H7 (cell line): ENCODE data around the gene FAR1. TPM values are rescaled to one million over a fixed set of nuclear protein-coding genes. Genes with fewer than 3 reads are reported as not detected.

Experiments used
- DNase-seq: peaks from one replicate; pipeline ENCODE4 v3.0.0; 2012
- H3K27me3 ChIP-seq: 2 replicates; pipeline ENCODE4 v1.6.0; 2011; ENCODE audit warnings: mild to moderate bottlenecking, low read length; ENCODE audit not compliant: control insufficient read depth, insufficient read depth
- H3K36me3 ChIP-seq: replicated peaks from 2 replicates; pipeline ENCODE4 v1.5.1; 2011; ENCODE audit warnings: low read length; ENCODE audit not compliant: control insufficient read depth, insufficient read depth
- H3K4me3 ChIP-seq: 2 replicates; pipeline ENCODE4 v1.5.1; 2011; ENCODE audit warnings: low read depth, mild to moderate bottlenecking, control low read depth, low read length, moderate library complexity; ENCODE audit not compliant: insufficient read depth
- total RNA-seq: library from RNA; depleted of rRNA; stranded (reverse); fragments of >200 nt; shearing (Covaris generic); gene quantifications from 2 replicates; pipeline ENCODE4 v1.2.3, GENCODE V29; 2014

The FAR1 gene
- total RNA-seq, 1 experiment from 2014 or later: 30.4 TPM

- Histone ChIP-seq H3K36me3 (no peaks in the 10 kb centered on the region), H3K4me3 (no peak overlapping the region), H3K27me3 (no peaks in the 10 kb centered on the region)
- no peak for DNase-seq
Observed at GRCh38 chr11:13682212-13682611, 13.7 kb downstream of the FAR1 start.

GRCh38 chr11:13685461-13686108 lies 17.1 kb downstream of the FAR1 start:
- Histone ChIP-seq H3K4me3 (no peak overlapping the region), H3K36me3 (no peaks in the 10 kb centered on the region), H3K27me3 (no peaks in the 10 kb centered on the region)
- DNase-seq: no peak

GRCh38 chr11:13686776-13687175 lies 18.3 kb downstream of the FAR1 start:
- Histone ChIP-seq H3K36me3 (no peaks in the 10 kb centered on the region), H3K4me3 (no peak overlapping the region), H3K27me3 (no peaks in the 10 kb centered on the region)
- DNase-seq: no peak

GRCh38 chr11:13687271-13687670 lies 18.8 kb downstream of the FAR1 start:
- H3K4me3 ChIP-seq: no peak overlapping the region
- no peak for DNase-seq
- H3K27me3 ChIP-seq: no peaks in the 10 kb centered on the region
- no peaks in the 10 kb centered on the region for H3K36me3 ChIP-seq

GRCh38 chr11:13691286-13691899 lies 22.9 kb downstream of the FAR1 start:
- no peak for DNase-seq
- no peaks in the 10 kb centered on the region; the same call in 1 of the 2 replicates for H3K36me3 ChIP-seq

GRCh38 chr11:13692172-13692571 lies 23.7 kb downstream of the FAR1 start:
- peaks cover 2% of the 10 kb centered on the region for H3K36me3 ChIP-seq
- H3K27me3 ChIP-seq: no peaks in the 10 kb centered on the region
- no peak for DNase-seq
- no peak overlapping the region for H3K4me3 ChIP-seq

More at GRCh38 chr11:13691286-13691899, 22.9 kb downstream of the FAR1 start:
- Histone ChIP-seq H3K4me3 (no peak overlapping the region), H3K27me3 (no peaks in the 10 kb centered on the region)

- Histone ChIP-seq H3K4me3 (no peak overlapping the region), H3K27me3 (no peaks in the 10 kb centered on the region), H3K36me3 (peaks cover 3% of the 10 kb centered on the region)
- no peak for DNase-seq
Observed at GRCh38 chr11:13694115-13694514, 25.6 kb downstream of the FAR1 start.

GRCh38 chr11:13695886-13696285 lies 27.4 kb downstream of the FAR1 start:
- H3K4me3 ChIP-seq: no peak overlapping the region
- H3K27me3 ChIP-seq: no peaks in the 10 kb centered on the region
- DNase-seq: no peak
- peaks cover 3% of the 10 kb centered on the region for H3K36me3 ChIP-seq

GRCh38 chr11:13697710-13698109 lies 29.2 kb downstream of the FAR1 start:
- DNase-seq: no peak
- H3K4me3 ChIP-seq: no peak overlapping the region
- no peaks in the 10 kb centered on the region for H3K27me3 ChIP-seq
- H3K36me3 ChIP-seq: peaks cover 3% of the 10 kb centered on the region

GRCh38 chr11:13698132-13698531 lies 29.7 kb downstream of the FAR1 start:
- H3K36me3 ChIP-seq: peaks cover 3% of the 10 kb centered on the region
- no peak for DNase-seq
- H3K4me3 ChIP-seq: no peak overlapping the region
- no peaks in the 10 kb centered on the region for H3K27me3 ChIP-seq

GRCh38 chr11:13699041-13699440 lies 30.6 kb downstream of the FAR1 start:
- Histone ChIP-seq H3K4me3 (no peak overlapping the region), H3K27me3 (no peaks in the 10 kb centered on the region), H3K36me3 (peaks cover 3% of the 10 kb centered on the region)
- no peak for DNase-seq

GRCh38 chr11:13699870-13700269 lies 31.4 kb downstream of the FAR1 start:
- peaks cover 3% of the 10 kb centered on the region for H3K36me3 ChIP-seq
- DNase-seq: no peak
- H3K4me3 ChIP-seq: no peak overlapping the region
- H3K27me3 ChIP-seq: no peaks in the 10 kb centered on the region

GRCh38 chr11:13701506-13701905 lies 33.0 kb downstream of the FAR1 start:
- DNase-seq: no peak
- Histone ChIP-seq H3K27me3 (no peaks in the 10 kb centered on the region), H3K4me3 (no peak overlapping the region), H3K36me3 (peaks cover 3% of the 10 kb centered on the region)

- Histone ChIP-seq H3K27me3 (no peaks in the 10 kb centered on the region), H3K4me3 (no peak overlapping the region), H3K36me3 (peaks cover 1% of the 10 kb centered on the region)
- DNase-seq: no peak
Observed at GRCh38 chr11:13702071-13702470, 33.6 kb downstream of the FAR1 start.

- H3K4me3 ChIP-seq: no peak overlapping the region
- DNase-seq: peak; percentile 14
- H3K36me3 ChIP-seq: peaks cover 7% of the 10 kb centered on the region; the same call in 1 of the 2 replicates
- no peaks in the 10 kb centered on the region for H3K27me3 ChIP-seq
Observed at GRCh38 chr11:13705710-13706109, 37.2 kb downstream of the FAR1 start.
